Smooth muscle cell (in vitro differentiated cells): Measurements from ENCODE around the gene MTX2. TPM values are rescaled to one million over a fixed set of nuclear protein-coding genes. Genes with fewer than 3 reads are reported as not detected.

Experiments used
- DNase-seq: peaks from one replicate; lab custom pipeline; 2025; ENCODE audit not compliant: unreplicated experiment; lab: John Stamatoyannopoulos, UW
- H2AFZ ChIP-seq: fragments of 200-600 bp; sonication (generic); 2 replicates; pipeline ENCODE4 v1.6.0; 2016; ENCODE audit warnings: antibody characterized with exemption, low read depth, mild to moderate bottlenecking
- H3F3A ChIP-seq: fragments of 200-600 bp; sonication (generic); 2 replicates; pipeline ENCODE4 v1.6.0; 2017; ENCODE audit warnings: antibody characterized with exemption, low read depth
- H3K27ac ChIP-seq: fragments of 200-600 bp; sonication (generic); 2 replicates; pipeline ENCODE4 v1.5.1; 2016; ENCODE audit warnings: low read depth, mild to moderate bottlenecking
- H3K27me3 ChIP-seq: fragments of 200-600 bp; sonication (generic); 2 replicates; pipeline ENCODE4 v1.6.1; 2016; ENCODE audit warnings: low read depth, mild to moderate bottlenecking
- H3K36me3 ChIP-seq: fragments of 200-600 bp; sonication (generic); 2 replicates; pipeline ENCODE4 v1.5.1; 2016; ENCODE audit warnings: low read depth
- H3K4me1 ChIP-seq: fragments of 200-600 bp; sonication (generic); 2 replicates; pipeline ENCODE4 v1.5.1; 2016; ENCODE audit warnings: low read depth
- H3K4me2 ChIP-seq: fragments of 200-600 bp; sonication (generic); 2 replicates; pipeline ENCODE4 v1.6.0; 2016; ENCODE audit warnings: mild to moderate bottlenecking
- H3K4me3 ChIP-seq: fragments of 200-600 bp; sonication (generic); 2 replicates; pipeline ENCODE4 v1.5.1; 2016; ENCODE audit warnings: mild to moderate bottlenecking
- H3K79me2 ChIP-seq: fragments of 200-600 bp; sonication (generic); 2 replicates; pipeline ENCODE4 v1.6.0; 2016; ENCODE audit warnings: low read depth, mild to moderate bottlenecking
- H3K9ac ChIP-seq: fragments of 200-600 bp; sonication (generic); 2 replicates; pipeline ENCODE4 v1.6.0; 2016; ENCODE audit warnings: low read depth
- H3K9me3 ChIP-seq: fragments of 200-600 bp; sonication (generic); replicated peaks from 2 replicates; pipeline ENCODE4 v1.5.1; 2016; ENCODE audit warnings: low read depth
- H4K20me1 ChIP-seq: fragments of 200-600 bp; sonication (generic); 2 replicates; pipeline ENCODE4 v1.6.0; 2016; ENCODE audit warnings: low read depth
- WGBS: methylation state at CpG from one replicate; pipeline ENCODE4 v1.1.7; 2016; ENCODE audit warnings: low lambda C conversion rate; 5-methylcytosine and 5-hydroxymethylcytosine counted together
- polyA plus RNA-seq: library from polyadenylated mRNA; unstranded; fragments of >200 nt; fragmentation: Nextera tagmentation; extraction: Ambion mirVana; gene quantifications from 2 replicates; pipeline ENCODE4 v1.2.1, GENCODE V29; 2016
- total RNA-seq: library from RNA; depleted of rRNA; stranded (reverse); fragments of >200 nt; gene quantifications from 2 replicates; pipeline ENCODE4 v1.2.3, GENCODE V29; 2014
- TF ChIP-seq, protein P1 (sequence below): fragments of 200-600 bp; sonication (generic); IDR thresholded peaks from 2 replicates; pipeline ENCODE4 v1.5.1; 2017; ENCODE audit warnings: borderline replicate concordance, mild to moderate bottlenecking, antibody characterized with exemption; ENCODE audit not compliant: insufficient read depth, poor library complexity, severe bottlenecking

Gene MTX2
- total and polyA plus RNA-seq, 2 experiments from 2014 or later: 27.7 to 39.2 TPM

GRCh38 chr2:176385219-176385759 is 116.0 kb downstream of the MTX2 start:
- WGBS: 92% methylated on average over 2 of the region's 2 CpGs
- DNase-seq: no peak
- H3K4me3 ChIP-seq: no peak overlapping the region

DNA sequence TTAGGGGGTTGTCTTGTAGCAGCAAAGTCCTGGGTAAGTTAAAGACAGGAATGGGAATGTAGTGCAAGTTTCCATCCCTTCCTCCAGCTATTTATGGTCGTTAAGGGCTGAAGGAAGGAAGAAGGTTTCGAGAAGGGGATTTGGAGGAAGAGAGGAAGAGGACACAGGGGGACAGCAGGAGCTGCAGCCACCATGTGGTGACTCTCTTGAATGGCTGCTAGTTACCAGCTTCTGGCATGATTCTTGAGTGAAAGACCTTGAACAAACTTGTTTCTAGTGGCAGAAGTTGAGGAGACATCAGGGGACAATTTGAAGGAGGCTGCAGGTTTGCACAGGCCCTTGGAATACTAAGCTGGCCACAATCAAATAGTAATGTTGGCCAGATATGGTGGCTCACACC is 116.6 kb downstream of the MTX2 start:
- no peak overlapping the region for H3K4me3 ChIP-seq
- no peaks in the 10 kb centered on the region for H3K4me1 ChIP-seq
- WGBS: 39% methylated on average over 2 of the region's 2 CpGs
- no peaks in the 10 kb centered on the region for H3K9me3 ChIP-seq
- H3K27ac ChIP-seq: no peak overlapping the region
- DNase-seq: no peak
- TF ChIP-seq, protein P1, sequence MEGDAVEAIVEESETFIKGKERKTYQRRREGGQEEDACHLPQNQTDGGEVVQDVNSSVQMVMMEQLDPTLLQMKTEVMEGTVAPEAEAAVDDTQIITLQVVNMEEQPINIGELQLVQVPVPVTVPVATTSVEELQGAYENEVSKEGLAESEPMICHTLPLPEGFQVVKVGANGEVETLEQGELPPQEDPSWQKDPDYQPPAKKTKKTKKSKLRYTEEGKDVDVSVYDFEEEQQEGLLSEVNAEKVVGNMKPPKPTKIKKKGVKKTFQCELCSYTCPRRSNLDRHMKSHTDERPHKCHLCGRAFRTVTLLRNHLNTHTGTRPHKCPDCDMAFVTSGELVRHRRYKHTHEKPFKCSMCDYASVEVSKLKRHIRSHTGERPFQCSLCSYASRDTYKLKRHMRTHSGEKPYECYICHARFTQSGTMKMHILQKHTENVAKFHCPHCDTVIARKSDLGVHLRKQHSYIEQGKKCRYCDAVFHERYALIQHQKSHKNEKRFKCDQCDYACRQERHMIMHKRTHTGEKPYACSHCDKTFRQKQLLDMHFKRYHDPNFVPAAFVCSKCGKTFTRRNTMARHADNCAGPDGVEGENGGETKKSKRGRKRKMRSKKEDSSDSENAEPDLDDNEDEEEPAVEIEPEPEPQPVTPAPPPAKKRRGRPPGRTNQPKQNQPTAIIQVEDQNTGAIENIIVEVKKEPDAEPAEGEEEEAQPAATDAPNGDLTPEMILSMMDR: no peak
- no peaks in the 10 kb centered on the region for H3K79me2 ChIP-seq
- H3F3A ChIP-seq: no peaks in the 10 kb centered on the region
- no peaks in the 10 kb centered on the region for H3K36me3 ChIP-seq
- no peak overlapping the region for H3K4me2 ChIP-seq
- no peak overlapping the region for H3K9ac ChIP-seq
- H3K27me3 ChIP-seq: peaks cover 6% of the 10 kb centered on the region
- H4K20me1 ChIP-seq: no peaks in the 10 kb centered on the region
- H2AFZ ChIP-seq: no peak overlapping the region

More at GRCh38 chr2:176385219-176385759, 116.0 kb downstream of the MTX2 start:
- Histone ChIP-seq H3F3A (no peaks in the 10 kb centered on the region), H3K9me3 (no peaks in the 10 kb centered on the region), H3K4me2 (no peak overlapping the region), H3K27me3 (peaks cover 6% of the 10 kb centered on the region), H3K27ac (no peak overlapping the region), H3K36me3 (no peaks in the 10 kb centered on the region), H3K79me2 (no peaks in the 10 kb centered on the region), H3K9ac (no peak overlapping the region), H2AFZ (no peak overlapping the region), H4K20me1 (no peaks in the 10 kb centered on the region), H3K4me1 (no peaks in the 10 kb centered on the region)
- TF ChIP-seq, protein P1: no peak

Other genes starting within 250 kb of the MTX2 start
- 0.04 TPM in 1 of 2 replicates, not detected in the other for gene EVX2, start 185.5 kb upstream of the MTX2 start, total RNA-seq
- not detected in 2 replicates for gene EVX2, start 185.5 kb upstream of the MTX2 start, polyA plus RNA-seq
- gene HOXD13, start 176.7 kb upstream of the MTX2 start, total RNA-seq: 0.31 and 1.9 TPM in 2 replicates
- 0.45 and 1.9 TPM in 2 replicates for gene HOXD13, start 176.7 kb upstream of the MTX2 start, polyA plus RNA-seq
- 0.54 TPM in 1 of 2 replicates, not detected in the other for gene HOXD12, start 169.6 kb upstream of the MTX2 start, total RNA-seq
- gene HOXD12, start 169.6 kb upstream of the MTX2 start, polyA plus RNA-seq: not detected in 2 replicates
- gene HOXD11, start 162.2 kb upstream of the MTX2 start, total RNA-seq: 4.4 and 9.8 TPM in 2 replicates
- gene HOXD11, start 162.2 kb upstream of the MTX2 start, polyA plus RNA-seq: 7.9 and 9.0 TPM in 2 replicates
- 6.7 and 9.9 TPM in 2 replicates for gene HOXD10, start 152.7 kb upstream of the MTX2 start, total RNA-seq
- 10.6 and 11.4 TPM in 2 replicates for gene HOXD10, start 152.7 kb upstream of the MTX2 start, polyA plus RNA-seq
- 0.45 and 0.49 TPM in 2 replicates for gene HOXD9, start 146.7 kb upstream of the MTX2 start, total RNA-seq
- 1.4 and 2.2 TPM in 2 replicates for gene HOXD9, start 146.7 kb upstream of the MTX2 start, polyA plus RNA-seq
- gene HOXD8, start 139.7 kb upstream of the MTX2 start, total RNA-seq: 0.13 and 2.0 TPM in 2 replicates
- not detected in 2 replicates for gene HOXD8, start 139.7 kb upstream of the MTX2 start, polyA plus RNA-seq
- gene HOXD4, start 117.9 kb upstream of the MTX2 start, total RNA-seq: 0.09 TPM in 1 of 2 replicates, not detected in the other
- gene HOXD4, start 117.9 kb upstream of the MTX2 start, polyA plus RNA-seq: not detected in 2 replicates
- 0.63 TPM in 1 of 2 replicates, not detected in the other for gene HOXD3, start 112.1 kb upstream of the MTX2 start, total RNA-seq
- not detected in 2 replicates for gene HOXD3, start 112.1 kb upstream of the MTX2 start, polyA plus RNA-seq
- gene HOXD1, start 80.8 kb upstream of the MTX2 start, total RNA-seq: not detected in 2 replicates
- not detected in 2 replicates for gene HOXD1, start 80.8 kb upstream of the MTX2 start, polyA plus RNA-seq